GM21528 (cell line): ENCODE data around the gene MARVELD2.
"Not testable (repeated sequence)": the region's sequence is repeated elsewhere in the genome, so short reads cannot be mapped to it uniquely, and the experiment has no call there.

ENCODE experiments used
- ATAC-seq: cut with Tn5 transposase; IDR thresholded peaks from one replicate; pipeline ENCODE4 v1.9.1; 2021; ENCODE audit warnings: mild to moderate bottlenecking, moderate library complexity; ENCODE audit not compliant: unreplicated experiment, low FRiP score

MARVELD2 gene

DNA sequence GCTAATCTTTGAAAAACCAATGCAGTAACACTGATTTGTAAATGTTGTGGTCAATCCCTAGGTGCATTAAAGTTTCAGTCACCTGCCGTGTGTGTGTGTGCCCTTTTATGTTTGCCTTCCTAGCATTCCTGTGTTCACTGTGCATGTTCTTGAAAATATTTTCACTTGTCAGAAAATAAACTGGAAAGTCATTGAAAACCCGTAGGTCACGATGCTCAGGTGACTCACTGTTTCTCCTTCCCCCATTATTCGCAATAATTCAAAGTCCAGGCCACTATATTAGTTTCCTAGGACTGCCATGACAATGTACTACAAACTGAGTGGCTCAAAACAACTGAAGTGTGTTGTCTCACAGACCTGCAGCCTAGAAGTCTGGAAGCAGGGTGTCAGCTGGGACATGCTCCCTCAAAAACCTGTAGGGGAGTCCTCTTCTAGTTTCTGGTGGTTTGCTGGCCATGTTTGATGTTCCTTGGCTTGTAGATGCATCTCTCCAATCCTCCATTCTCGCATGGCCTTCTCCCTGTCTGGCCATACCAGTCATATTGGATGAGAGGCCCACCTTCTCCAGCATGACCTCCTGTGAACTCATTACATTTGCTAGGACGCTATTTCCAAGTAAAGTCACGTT, 29.3 kb downstream of the MARVELD2 start:
- ATAC-seq, result no peak

DNA sequence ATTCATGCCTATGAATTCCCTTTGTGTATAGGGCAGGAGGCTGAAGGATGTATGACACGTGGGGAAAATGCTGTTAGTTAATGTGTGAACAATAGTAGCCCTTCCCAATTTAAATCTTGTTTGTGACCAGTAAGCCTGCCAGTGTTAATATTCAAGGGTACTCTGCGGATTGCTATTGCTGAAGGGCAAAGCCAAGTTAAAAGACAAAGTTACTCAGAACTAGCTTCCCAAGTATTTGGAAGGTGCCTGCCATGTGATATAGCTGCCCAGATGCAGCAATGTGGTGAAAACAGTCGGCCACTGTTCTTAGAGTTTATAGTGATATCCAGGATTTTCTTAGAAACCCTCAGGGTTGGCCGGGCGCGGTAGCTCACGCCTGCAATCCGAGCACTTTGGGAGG, 34.6 kb downstream of the MARVELD2 start:
- ATAC-seq, result no peak

DNA sequence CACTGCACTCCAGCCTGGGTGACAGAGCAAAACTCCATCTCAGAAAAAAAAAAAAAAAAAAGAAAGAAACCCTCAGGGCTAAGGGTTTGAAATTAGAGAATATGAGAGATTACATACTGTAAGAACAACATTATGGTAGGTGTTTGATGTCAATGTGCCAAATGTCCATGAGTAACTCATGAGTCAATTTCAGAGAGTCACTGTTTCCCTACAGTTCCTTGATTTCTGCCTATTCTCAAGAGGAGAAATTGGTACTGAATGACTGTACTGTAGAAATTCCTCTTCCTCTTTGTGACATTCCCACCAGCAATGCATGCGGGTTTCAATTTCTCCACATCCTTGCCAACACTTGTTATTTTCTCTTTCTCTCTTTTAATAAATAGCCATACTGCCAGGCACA, 35.2 kb downstream of the MARVELD2 start:
- ATAC-seq, result no peak

DNA sequence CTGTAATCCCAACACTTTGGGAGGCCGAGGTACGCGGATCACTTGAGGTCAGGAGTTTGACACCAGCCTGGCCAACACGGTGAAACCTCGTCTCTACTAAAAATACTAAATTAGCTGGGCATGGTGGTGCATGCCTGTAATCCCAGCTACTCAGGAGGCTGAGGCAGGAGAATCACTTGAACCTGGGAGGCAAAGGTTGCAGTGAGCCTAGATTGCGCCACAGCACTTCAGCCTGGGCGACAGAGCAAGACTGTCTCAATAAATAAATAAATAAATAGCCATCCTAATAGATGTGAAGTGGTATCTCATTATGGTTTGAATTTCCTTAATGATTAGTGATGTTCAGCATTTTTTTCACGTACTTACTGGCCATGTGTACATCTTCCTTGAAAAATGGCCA, 35.6 kb downstream of the MARVELD2 start:
- ATAC-seq, result not testable (repeated sequence)

DNA sequence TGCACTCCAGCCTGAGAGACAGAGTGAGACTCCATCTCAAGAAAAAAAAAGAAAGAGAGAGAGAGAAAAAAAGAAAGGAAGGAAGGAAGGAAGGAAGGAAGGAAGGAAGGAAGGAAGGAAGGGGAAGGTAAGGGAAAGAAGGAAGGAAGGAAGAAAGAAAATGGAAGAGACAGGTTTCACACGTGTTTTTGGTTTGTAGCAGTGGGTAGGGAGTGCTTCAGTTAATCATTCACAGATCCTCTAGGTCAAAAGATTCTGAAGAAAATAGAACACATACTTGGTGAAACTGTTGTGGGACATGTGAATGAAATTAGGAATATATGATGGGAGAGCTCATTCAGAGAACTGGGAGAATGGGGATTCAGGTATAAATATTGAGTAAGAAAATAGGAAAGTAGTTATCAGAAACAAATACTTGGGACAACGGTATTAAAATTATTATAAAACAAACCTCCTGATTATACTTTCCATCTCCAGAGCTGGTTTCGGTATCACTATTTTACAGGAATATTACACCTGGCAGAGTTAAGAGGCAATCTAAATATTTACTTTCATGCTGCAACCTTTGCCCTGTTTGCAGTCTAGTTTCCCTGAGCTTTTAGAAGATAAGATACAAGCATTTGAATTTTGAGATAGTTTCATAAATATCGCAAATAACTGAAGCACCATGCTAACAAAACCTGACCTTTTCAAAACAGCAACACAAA, 37.2 kb downstream of the MARVELD2 start:
- no peak for ATAC-seq

DNA sequence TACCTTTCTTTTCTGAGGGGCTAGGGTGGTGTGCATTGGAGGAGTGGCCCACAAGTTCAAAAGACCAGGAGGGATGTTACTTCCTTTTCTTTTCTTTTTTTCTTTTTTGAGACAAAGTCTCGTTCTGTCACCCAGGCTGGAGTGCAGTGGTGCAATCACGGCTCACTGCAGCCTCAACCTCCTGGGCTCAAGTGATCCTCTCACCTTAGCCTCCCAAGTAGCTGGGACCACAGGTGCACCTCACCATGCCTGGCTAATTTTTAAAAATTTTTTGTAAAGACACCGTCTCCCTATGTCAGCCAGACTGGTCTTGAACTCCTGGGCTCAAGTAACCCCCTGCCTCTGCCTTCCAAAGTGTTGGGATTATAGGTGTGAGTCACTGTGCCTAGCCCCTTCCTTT, 38.6 kb downstream of the MARVELD2 start:
- not testable (repeated sequence) for ATAC-seq

DNA sequence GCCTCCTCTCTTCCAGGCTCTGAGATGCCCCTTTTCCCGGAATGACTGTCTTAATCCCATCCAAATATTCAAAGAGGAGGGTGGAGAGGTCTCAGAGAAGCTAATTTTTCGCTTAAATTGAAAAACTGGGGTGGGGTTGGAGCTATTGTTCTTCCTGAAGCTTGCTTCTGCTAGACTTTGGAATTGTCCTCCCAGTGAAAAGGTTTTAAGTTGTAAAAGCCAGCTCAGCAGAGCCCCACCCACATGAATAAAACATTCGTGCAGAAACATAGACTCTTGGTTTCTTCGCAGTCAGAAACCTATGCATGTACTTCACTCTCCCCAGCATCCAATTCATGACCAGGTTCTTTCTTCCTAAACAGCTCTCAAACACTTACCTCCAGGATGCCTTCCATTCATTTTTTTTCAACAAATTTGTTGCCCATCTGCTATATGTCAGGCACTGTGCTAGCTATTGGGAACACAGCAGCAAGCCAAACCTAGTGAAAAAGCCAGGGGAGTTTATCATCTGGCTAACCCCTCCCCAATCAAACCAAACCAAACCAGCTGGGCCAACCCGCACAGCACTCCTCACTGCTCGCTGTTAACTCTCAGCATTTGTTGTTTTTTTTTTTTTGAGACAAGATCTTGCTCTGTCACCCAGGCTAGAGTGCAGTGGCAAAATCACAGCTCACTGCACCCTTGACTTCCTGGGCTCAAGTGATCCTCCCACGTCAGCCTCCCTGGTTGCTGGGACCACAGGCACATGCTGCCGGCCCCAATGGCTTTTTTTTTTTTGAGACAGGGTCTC, 39.7 kb downstream of the MARVELD2 start:
- ATAC-seq, result no peak

DNA sequence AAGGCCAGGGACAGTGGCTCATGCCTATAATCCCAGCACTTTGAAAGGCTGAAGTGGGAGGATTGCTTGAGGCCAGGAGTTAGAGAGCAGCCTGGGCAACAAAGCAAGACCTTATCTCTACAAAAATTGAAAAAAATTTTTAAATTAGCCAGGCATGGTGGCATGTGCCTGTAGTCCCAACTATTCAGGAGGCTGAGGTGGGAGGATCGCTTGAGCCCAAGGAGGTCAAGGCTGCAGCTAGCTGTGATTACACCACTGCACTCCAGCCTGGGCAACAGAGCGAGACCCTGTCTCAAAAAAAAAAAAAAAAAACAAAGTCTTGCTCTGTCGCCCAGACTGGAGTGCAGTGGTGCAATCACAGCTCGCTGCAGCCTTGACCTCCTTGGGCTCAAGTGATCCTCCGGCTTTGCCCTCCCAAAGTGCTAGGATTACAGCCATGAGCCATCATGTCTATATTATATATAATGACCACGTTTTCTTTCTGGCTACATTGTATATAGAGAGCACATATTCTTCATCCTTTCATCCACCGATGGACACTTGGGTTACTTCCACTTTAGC, 40.6 kb downstream of the MARVELD2 start:
- ATAC-seq, result not testable (repeated sequence)

DNA sequence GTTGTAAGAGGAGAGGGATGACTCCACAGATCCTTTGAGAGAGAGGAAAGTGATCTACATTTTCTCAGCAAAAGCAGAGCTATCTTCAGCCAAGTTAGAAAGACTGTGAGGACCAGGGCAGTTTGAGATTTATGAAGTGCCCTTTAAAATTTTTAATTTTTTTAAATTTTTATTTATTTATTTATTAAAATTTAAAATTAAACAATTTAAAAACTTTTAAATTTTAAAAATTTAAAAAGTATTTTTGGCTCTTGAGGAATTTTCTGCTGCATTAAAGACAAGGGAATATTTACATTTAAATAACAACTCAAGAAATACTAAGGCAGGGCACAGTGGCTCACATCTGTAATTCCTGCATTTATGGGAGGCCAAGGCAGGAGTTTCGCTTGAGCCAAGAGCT, 47.3 kb downstream of the MARVELD2 start:
- ATAC-seq, result no peak

DNA sequence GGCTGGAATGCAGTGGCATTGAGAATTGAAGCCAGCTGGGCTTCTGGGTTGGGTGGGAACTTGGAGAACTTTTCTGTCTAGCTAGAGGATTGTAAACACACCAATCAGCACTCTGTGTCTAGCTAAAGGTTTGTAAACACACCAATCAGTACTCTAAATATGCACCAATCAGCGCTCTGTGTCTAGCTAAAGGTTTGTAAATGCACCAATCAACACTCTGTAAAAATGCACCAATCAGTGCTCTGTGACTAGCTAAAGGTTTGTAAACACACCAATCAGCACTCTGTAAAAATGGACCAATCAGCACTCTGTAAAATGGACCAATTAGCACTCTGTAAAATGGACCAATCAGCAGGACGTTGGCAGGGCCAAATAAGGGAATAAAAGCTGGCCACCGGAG, 51.5 kb downstream of the MARVELD2 start:
- not testable (repeated sequence) for ATAC-seq

DNA sequence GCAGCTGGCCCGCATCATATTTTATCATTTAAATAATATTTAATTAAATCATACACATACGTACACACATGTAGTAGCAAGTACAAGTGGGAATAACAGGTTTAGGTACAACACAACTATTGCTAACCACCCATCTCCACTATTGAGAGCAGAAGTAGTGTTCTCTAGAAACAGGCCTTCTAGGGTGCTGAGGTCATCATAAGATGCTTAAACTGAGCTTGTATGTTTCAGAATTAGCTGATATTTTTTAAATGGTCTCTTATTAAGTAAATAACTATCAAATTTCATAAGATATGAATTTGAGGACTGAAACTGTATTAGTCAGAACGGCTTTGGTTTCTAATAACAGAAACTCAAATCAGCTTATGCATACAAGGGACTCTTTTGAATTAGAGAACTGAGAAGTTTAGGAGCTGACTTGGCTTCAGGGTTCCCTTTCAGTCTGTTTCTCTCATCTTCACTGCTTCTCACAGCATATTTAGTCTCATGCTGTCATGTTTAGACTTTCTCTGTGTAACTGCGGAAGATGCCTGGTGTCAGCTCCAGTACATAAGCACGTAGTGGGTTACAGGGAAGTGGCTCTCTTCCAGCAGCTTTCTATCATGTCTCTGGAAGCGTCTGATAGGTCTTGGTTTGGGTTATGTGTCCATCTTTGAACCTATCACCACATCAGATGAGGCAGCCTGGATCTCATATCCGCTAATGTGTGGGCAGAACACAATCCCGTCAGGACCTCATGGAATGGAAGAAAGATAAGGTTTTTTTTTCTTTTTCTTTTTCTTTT, 52.7 kb downstream of the MARVELD2 start:
- ATAC-seq, result peak; percentile 94

DNA sequence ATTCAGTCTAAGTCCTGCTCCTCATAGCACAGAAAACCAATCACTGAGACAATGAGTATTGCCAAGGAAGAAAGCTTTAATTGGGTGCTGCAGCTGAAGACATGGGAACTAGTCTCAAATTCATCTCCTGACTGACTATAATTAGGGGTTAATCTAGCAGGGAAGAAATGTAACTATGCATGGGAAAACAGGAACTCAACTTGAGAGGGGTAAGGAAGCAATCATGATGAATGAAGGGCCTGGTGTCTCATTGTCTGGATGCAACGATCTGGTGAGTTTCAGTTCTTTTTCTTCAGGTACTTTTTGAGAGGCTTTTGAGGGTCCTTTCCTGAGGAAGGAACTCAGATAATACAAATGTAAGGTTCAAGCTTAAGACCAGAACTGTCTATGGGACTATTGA, 53.7 kb downstream of the MARVELD2 start:
- ATAC-seq, result no peak

DNA sequence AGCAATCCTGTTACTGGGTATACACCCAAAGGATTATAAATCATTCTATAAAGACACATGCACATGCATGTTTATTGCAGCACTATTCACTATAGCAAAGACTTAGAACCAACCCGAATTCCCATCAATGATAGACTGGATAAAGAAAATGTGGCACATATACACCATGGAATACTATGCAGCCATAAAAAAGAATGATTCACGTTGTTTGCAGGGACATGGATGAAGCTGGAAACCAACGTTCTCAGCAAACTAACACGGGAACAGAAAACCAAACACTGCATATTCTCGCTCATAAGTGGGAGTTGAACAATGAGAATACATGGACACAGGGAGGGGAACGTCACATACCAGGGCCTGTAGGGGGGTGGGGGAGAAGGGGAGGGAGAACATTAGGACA, 56.6 kb downstream of the MARVELD2 start:
- not testable (repeated sequence) for ATAC-seq

DNA sequence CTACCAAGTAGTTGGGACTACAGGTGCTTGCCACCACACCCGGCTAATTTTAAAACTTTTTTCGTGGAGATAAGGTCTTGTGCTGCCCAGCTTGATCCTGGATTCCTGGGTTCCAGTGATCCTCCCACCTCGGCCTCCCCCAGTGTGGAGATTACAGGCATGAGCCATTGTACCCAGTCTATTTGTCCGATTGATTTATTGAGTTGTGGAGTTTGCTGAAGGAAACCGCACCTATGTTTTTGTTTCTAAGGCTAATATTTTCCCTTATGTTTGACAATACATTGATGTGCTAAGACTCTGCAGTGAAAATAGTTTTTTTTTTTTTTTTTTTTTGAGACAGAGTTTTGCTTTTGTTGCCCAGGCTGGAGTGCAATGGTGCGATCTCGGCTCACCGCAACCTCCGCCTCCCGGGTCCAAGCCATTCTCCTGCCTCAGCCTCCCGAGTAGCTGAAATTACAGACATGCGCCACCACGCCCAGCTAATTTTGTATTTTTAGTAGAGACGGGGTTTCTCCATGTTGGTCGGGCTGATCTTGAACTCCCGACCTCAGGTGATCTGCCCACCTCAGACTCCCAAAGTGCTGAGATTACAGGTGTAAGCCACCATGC, 57.7 kb downstream of the MARVELD2 start:
- ATAC-seq, result not testable (repeated sequence)

DNA sequence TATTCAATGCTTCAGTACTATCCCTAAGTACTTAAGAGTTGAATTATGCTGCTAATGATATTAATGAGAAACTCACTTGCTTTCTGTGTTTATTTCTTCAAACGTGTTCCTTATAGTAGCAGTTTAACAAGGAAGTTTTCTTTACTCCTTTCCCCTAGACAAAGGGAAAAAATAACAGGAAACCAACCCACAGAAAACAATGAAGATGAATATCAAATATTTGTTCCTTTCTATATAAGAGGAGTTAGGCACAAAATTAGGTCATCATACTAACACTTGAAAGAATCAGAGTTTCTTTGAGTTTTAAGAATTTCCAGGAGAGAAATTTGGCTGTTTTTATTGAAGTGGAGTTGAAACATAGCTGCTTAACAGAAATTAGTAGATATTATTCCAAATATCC, 62.3 kb downstream of the MARVELD2 start:
- no peak for ATAC-seq

DNA sequence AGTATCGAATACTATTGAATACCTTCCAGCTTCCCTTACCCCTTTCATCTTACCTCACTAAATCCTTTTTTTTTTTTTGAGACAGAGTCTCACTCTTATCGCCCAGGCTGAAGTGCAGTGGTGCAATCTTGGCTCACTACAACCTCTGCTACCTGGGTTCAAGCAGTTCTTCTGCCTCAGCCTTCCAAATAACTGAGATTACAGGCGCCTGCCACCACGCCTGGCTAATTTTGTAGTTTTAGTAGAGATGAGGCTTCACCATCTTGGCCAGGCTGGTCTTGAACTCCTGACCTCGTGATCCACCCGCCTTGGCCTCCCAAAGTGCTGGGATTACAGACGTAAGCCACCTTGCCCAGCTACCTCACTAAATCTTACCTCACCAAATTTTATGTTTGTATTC, 63.4 kb downstream of the MARVELD2 start:
- ATAC-seq, result not testable (repeated sequence)

DNA sequence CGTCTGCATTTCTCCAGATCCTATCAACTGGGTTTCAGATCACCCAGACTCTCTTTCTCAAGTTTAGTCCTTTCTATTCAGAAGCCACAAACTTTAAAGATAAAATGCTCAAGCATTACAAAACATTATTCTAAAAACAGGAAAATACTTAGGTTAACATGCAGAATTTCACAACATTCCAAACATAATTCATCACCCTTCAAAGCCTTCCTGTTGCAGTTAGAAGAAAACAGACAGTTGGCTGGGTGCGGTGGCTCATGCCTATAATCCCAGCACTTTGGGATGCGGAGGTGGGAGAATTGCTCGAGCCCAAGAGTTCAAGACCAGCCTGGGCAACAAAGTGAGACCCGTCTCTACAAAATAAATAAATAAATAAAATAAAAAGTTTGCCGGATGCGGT, 70.0 kb downstream of the MARVELD2 start:
- no peak for ATAC-seq

DNA sequence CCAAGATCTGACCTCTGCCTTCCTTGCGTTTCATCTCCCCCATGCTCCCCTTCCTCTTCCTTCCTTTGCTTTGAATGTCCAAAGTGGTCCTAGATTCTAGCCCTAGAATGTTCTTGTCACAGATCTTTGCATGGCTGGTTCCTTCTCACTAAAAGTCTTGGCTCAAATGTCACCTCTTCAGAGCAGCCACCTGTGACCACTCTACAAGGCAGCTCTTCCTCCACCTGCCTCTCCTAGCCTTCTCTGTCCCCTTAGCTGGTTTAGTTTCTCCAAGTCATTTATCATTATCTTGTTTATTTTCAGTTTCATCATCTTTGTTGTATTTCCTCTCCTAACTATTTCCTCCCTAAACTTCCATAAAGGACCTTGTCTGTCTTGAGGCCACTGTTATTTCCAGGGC, 70.6 kb downstream of the MARVELD2 start:
- no peak for ATAC-seq

DNA sequence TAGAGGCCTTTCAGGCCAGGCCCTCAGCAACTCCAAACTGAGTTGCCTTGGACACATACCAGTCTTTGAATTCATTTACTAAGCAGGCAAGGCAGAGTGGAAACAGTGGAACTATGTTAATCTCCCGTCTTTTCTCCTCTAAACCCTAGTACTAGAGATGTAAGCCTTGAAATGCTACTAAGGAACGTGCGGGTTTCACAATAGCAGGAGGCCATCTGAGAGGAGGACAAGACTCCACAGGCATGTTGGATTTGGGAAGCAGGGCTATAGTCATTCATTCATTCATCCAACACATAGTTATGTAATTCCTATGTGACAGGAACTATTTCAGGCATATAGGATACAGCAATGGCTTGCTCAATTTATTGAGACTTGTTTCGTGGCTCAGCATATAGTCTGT, 74.3 kb downstream of the MARVELD2 start:
- ATAC-seq, result no peak

DNA sequence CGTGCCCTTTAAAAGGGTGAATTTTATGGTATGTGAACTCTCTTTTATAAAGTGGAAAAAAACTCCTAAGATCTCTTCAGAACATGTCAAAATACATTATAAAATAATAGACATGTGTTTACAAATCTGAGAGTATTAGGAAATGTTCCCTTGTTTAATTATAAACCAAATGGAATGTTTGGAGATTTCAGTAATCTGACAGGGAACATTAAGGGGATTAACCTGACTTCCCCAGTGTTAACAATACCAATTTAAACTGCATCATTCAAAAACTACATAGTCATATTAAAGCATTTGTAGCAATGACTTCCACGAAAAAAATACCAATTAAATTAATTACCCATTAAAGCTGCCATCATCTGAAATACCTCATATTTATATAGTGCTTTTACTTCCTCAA, 76.1 kb downstream of the MARVELD2 start:
- ATAC-seq, result no peak
